Transverse colon (tissue), 4 donors: ENCODE results near the gene SLC34A2. TPM values are rescaled to one million over a fixed set of nuclear protein-coding genes. Genes with fewer than 3 reads are reported as not detected.

Experiments used
- DNase-seq: peaks from one replicate; pipeline ENCODE4 v3.0.0-alpha.2; 2019
- H3K27ac ChIP-seq, 4 donors: fragments of 200-600 bp; sonication (generic); 2 replicates each; pipeline ENCODE4 v1.5.1; 2016 to 2018; ENCODE audit warnings: inconsistent platforms in 4 of 4
- H3K27me3 ChIP-seq: fragments of 200-600 bp; sonication (generic); 2 replicates; pipeline ENCODE4 v1.5.1; 2017; ENCODE audit warnings: inconsistent platforms
- H3K36me3 ChIP-seq, 4 donors: fragments of 200-600 bp; sonication (generic); 2 replicates each; pipeline ENCODE4 v1.5.1; 2017 to 2019; ENCODE audit warnings: inconsistent platforms in 4 of 4
- H3K4me1 ChIP-seq, 4 donors: fragments of 200-600 bp; sonication (generic); 2 replicates each; pipeline ENCODE4 v1.5.1; 2017 to 2020; ENCODE audit warnings: inconsistent platforms in 4 of 4
- H3K4me3 ChIP-seq, 4 donors: fragments of 200-600 bp; sonication (generic); 1 replicate in 1 of 4; 2 replicates in 3 of 4; pipeline versions ENCODE4 v1.5.1 to v1.6.1; 2017 to 2019; ENCODE audit warnings: inconsistent platforms in 4 of 4
- H3K9me3 ChIP-seq, 2 donors: fragments of 200-600 bp; sonication (generic); 2 replicates each; pipeline ENCODE4 v1.5.1; 2017 to 2019; ENCODE audit warnings: inconsistent platforms in 2 of 2
- CTCF ChIP-seq, 5 experiments: fragments of 200-600 bp in 3 of 5; fragments of 450-650 bp in 2 of 5; sonication (generic) in 3 of 5; IDR thresholded peaks; 1 replicate in 2 of 5; 2 replicates in 3 of 5; pipeline ENCODE4 v1.5.1; 2016 to 2017; ENCODE audit warnings: antibody characterized with exemption in 5 of 5, inconsistent platforms in 3 of 5, mild to moderate bottlenecking in 2 of 5, moderate library complexity in 1 of 5
- EP300 ChIP-seq: sonication (generic); formaldehyde crosslinking; IDR thresholded peaks from one replicate; pipeline ENCODE4 v1.6.1; 2017; ENCODE audit warnings: antibody characterized with exemption, low read depth
- POLR2A ChIP-seq: fragments of 450-650 bp; IDR thresholded peaks from one replicate; pipeline ENCODE4 v1.6.1; 2016; ENCODE audit warnings: antibody characterized with exemption, mild to moderate bottlenecking, moderate library complexity
- POLR2AphosphoS5 ChIP-seq, 3 donors: sonication (generic); formaldehyde crosslinking; IDR thresholded peaks; one replicate each; pipeline ENCODE4 v1.6.1; 2016; ENCODE audit warnings: antibody characterized with exemption in 3 of 3
- WGBS, 2 donors: methylation state at CpG; one replicate each; pipeline ENCODE4 v1.1.5; 2018; ENCODE audit warnings: low coverage in 1 of 2; 5-methylcytosine and 5-hydroxymethylcytosine counted together
- in situ Hi-C, 4 donors: fragments of 200-750 bp; cut with MboI; loops; one replicate each; pipeline versions ENCODE4 v1.15.0 to v1.15.1; 2017; ENCODE audit warnings: low sequenced_read_pairs in 3 of 4, low pct_ligation_motif_present in 1 of 4, low pct_unique_long_range_greater_than_20kb in 1 of 4
- intact Hi-C: fragments of 100-400 bp; cut with DNase I; formaldehyde crosslinking; loops from one replicate; pipeline ENCODE4 v1.15.1; 2023; ENCODE audit warnings: low total_unique reads
- total RNA-seq, 4 donors: library from RNA; depleted of rRNA; stranded (reverse); fragments of >200 nt; gene quantifications; one replicate each; pipeline ENCODE4 v1.1.0, GENCODE V29; 2016

The SLC34A2 gene
- total RNA-seq, 4 donors from 2014 or later: not detected

- intact Hi-C loops (no loop called here), in situ Hi-C loops (no loop called here)
- peaks cover 3% of the 10 kb centered on the region for H3K27me3 ChIP-seq
- no peak for DNase-seq
- H3K36me3 ChIP-seq: no peaks in the 10 kb centered on the region
- TF ChIP-seq EP300 (no peak), CTCF (IDR thresholded peaks at IDR 0.05) (no peak), POLR2A (no peak), POLR2AphosphoS5 (IDR thresholded peaks at IDR 0.05) (no peak)
- no peaks in the 10 kb centered on the region for H3K9me3 ChIP-seq
- WGBS, 2 donors: 83 to 85% methylated on average over 4 to 10 of the region's 10 CpGs
- H3K27ac ChIP-seq: no peak overlapping the region
- H3K4me3 ChIP-seq: no peak overlapping the region
- no peaks in the 10 kb centered on the region for H3K4me1 ChIP-seq
Observed at GRCh38 chr4:25662306-25662705, 6.7 kb downstream of the SLC34A2 start.

- no peak overlapping the region for H3K4me3 ChIP-seq
- no peak for TF ChIP-seq POLR2AphosphoS5 (IDR thresholded peaks at IDR 0.05)
- no peak for TF ChIP-seq CTCF (IDR thresholded peaks at IDR 0.05)
- TF ChIP-seq EP300: no peak
- TF ChIP-seq POLR2A: no peak
- intact Hi-C loops (no loop called here), in situ Hi-C loops (no loop called here)
- no peaks in the 10 kb centered on the region for H3K36me3 ChIP-seq
- 50% methylated on average over 8 of the region's 8 CpGs; no CpG with 5 or more reads in 1 of the 2 donors for WGBS, 2 donors
- no peak overlapping the region for H3K27ac ChIP-seq
- no peaks in the 10 kb centered on the region for H3K4me1 ChIP-seq
- DNase-seq: no peak
- H3K9me3 ChIP-seq: no peaks in the 10 kb centered on the region
- H3K27me3 ChIP-seq: no peaks in the 10 kb centered on the region
Observed at GRCh38 chr4:25663781-25664180, 8.1 kb downstream of the SLC34A2 start.

- Histone ChIP-seq H3K36me3 (no peaks in the 10 kb centered on the region), H3K27me3 (no peaks in the 10 kb centered on the region), H3K4me1 (no peaks in the 10 kb centered on the region), H3K4me3 (no peak overlapping the region), H3K9me3 (no peaks in the 10 kb centered on the region), H3K27ac (no peak overlapping the region)
- DNase-seq: no peak
- in situ Hi-C loops: no loop called here
- no peak for TF ChIP-seq POLR2AphosphoS5 (IDR thresholded peaks at IDR 0.05)
- WGBS, 2 donors: 67 to 80% methylated on average over 1 to 9 of the region's 9 CpGs
- intact Hi-C loops: no loop called here
Observed at GRCh38 chr4:25666031-25666630, 10.5 kb downstream of the SLC34A2 start.

- Histone ChIP-seq H3K27ac (no peak overlapping the region), H3K9me3 (no peaks in the 10 kb centered on the region), H3K27me3 (no peaks in the 10 kb centered on the region), H3K4me1 (no peaks in the 10 kb centered on the region), H3K36me3 (no peaks in the 10 kb centered on the region), H3K4me3 (no peak overlapping the region)
- WGBS, 2 donors: 92 to 100% methylated on average over 2 to 15 of the region's 15 CpGs
- DNase-seq: peak; percentile 11
- intact Hi-C loops (no loop called here), in situ Hi-C loops (no loop called here)
- TF ChIP-seq EP300 (no peak), CTCF (IDR thresholded peaks at IDR 0.05) (peak in 1 of 5 experiments; percentile 11), POLR2A (no peak), POLR2AphosphoS5 (IDR thresholded peaks at IDR 0.05) (no peak)
Observed at GRCh38 chr4:25667931-25668557, 12.4 kb downstream of the SLC34A2 start.
